Measurements from ENCODE around the gene SNAPC2. TPM values are rescaled to one million over a fixed set of nuclear protein-coding genes. Genes with fewer than 3 reads are reported as not detected.

Gene SNAPC2
- total and polyA plus RNA-seq, 2 of the 13 experiments (the other 11 are each of a cell fraction or from before 2014, with no cell fraction given), result 10.2 to 12.7 TPM

- TF ChIP-seq ZNF225 (CRISPR knock-in tag; IDR thresholded peaks at IDR 0.05), result peak; percentile 46; the same call in 1 of the 2 replicates
- TF ChIP-seq ZC3H4 (CRISPR knock-in tag; IDR thresholded peaks at IDR 0.05; ENCODE audit: borderline replicate concordance), result no peak
- TF ChIP-seq ZNF33A (CRISPR knock-in tag; IDR thresholded peaks at IDR 0.05; ENCODE audit: borderline replicate concordance), result no peak
- TF ChIP-seq HMGXB3 (CRISPR knock-in tag; IDR thresholded peaks at IDR 0.05; ENCODE audit: borderline replicate concordance), result peak; percentile 47; the same call in 1 of the 2 replicates
- TF ChIP-seq GTF2F1 (IDR thresholded peaks at IDR 0.05; ENCODE audit: low read length), result no peak
- TF ChIP-seq MAFG (CRISPR knock-in tag; IDR thresholded peaks at IDR 0.05), result no peak
- peak; percentile 68 for TF ChIP-seq HNF1B (CRISPR knock-in tag; IDR thresholded peaks at IDR 0.05)
- TF ChIP-seq ATAD3A (CRISPR knock-in tag; IDR thresholded peaks at IDR 0.05), result peak; percentile 32; the same call in 1 of the 2 replicates
- no peak for TF ChIP-seq MTF2 (CRISPR knock-in tag; IDR thresholded peaks at IDR 0.05; ENCODE audit: borderline replicate concordance)
- TF ChIP-seq HMGXB4 (CRISPR knock-in tag; IDR thresholded peaks at IDR 0.05; ENCODE audit: borderline replicate concordance in 1 of 2, low read depth in 1 of 2), result peak; percentile 80 to 91
- TF ChIP-seq TIGD3 (CRISPR knock-in tag; IDR thresholded peaks at IDR 0.05; ENCODE audit: borderline replicate concordance), result 0 out of 2 replicates have a peak, but pooled peaks have one; percentile 85
- TF ChIP-seq NKX3-1 (CRISPR knock-in tag; IDR thresholded peaks at IDR 0.05), result no peak
- TF ChIP-seq RARA (CRISPR knock-in tag; IDR thresholded peaks at IDR 0.05), result peak; percentile 6; the same call in 1 of the 2 replicates
- peak; percentile 61 for TF ChIP-seq ZNF18 (CRISPR knock-in tag; IDR thresholded peaks at IDR 0.05; ENCODE audit: insufficient replicate concordance)
- no peak for TF ChIP-seq ZNF720 (CRISPR knock-in tag; IDR thresholded peaks at IDR 0.05)
- TF ChIP-seq ZNF441 (CRISPR knock-in tag; IDR thresholded peaks at IDR 0.05; ENCODE audit: borderline replicate concordance), result peak; percentile 43
- TF ChIP-seq DR1 (CRISPR knock-in tag; IDR thresholded peaks at IDR 0.05), result peak; percentile 76; the same call in 1 of the 2 replicates
These were observed 16.7 kb upstream of the SNAPC2 start, which contains the start of gene MAP2K7 (continued) for GRCh38 chr19:7903244-7904073.
